Neutrophil (primary cell): Measurements from ENCODE around the gene FAF1.

Experiments used
- H3K27ac ChIP-seq: fragments of 200-600 bp; sonication (generic); 2 replicates; pipeline ENCODE4 v1.5.1; 2016; ENCODE audit warnings: mild to moderate bottlenecking, moderate library complexity
- H3K27me3 ChIP-seq: fragments of 200-600 bp; sonication (generic); 2 replicates; pipeline ENCODE4 v1.6.0; 2016; ENCODE audit warnings: mild to moderate bottlenecking
- H3K36me3 ChIP-seq: fragments of 200-600 bp; sonication (generic); 2 replicates; pipeline ENCODE4 v1.5.1; 2017
- H3K4me1 ChIP-seq, 2 experiments: fragments of 200-600 bp in 1 of 2; sonication (generic) in 1 of 2; 1 replicate in 1 of 2; 2 replicates in 1 of 2; pipeline versions ENCODE4 v1.5.1 to v1.6.1; 2013 to 2016; ENCODE audit warnings: low read depth in 1 of 2, low read length in 1 of 2, mild to moderate bottlenecking in 1 of 2, moderate library complexity in 1 of 2; ENCODE audit not compliant: control insufficient read depth in 1 of 2, insufficient read depth in 1 of 2
- H3K4me3 ChIP-seq, 2 experiments: fragments of 200-600 bp in 1 of 2; sonication (generic) in 1 of 2; 1 replicate in 1 of 2; 2 replicates in 1 of 2; pipeline ENCODE4 v1.5.1; 2013 to 2016; ENCODE audit warnings: low read depth in 1 of 2, low read length in 1 of 2, mild to moderate bottlenecking in 1 of 2, moderate library complexity in 1 of 2
- H3K9me3 ChIP-seq: fragments of 200-600 bp; sonication (generic); 2 replicates; pipeline ENCODE4 v1.5.1; 2016
- TF ChIP-seq, protein P1 (sequence below): fragments of 200-600 bp; sonication (generic); IDR thresholded peaks from 2 replicates; pipeline ENCODE4 v1.5.1; 2016; ENCODE audit warnings: antibody characterized with exemption

FAF1 gene

DNA sequence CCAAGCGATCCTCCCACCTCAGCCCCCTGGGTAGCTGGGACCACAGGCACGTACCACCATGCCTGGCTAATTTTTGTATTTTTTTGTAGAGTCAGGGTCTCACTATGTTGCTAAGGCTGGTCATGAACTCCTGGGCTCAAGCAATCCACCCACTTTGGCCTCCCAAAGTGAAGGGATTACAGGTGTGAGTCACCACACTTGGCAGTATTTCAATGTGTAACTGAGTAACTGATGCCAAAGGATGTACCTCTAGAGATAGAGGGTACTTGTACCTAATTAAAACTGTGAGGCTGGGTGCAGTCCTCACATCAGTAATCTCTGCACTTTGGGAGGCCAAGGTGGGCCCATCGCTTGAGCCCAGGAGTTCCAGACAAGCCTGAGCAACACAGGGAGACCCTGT, 278.1 kb downstream of the FAF1 start:
- TF ChIP-seq, protein P1, sequence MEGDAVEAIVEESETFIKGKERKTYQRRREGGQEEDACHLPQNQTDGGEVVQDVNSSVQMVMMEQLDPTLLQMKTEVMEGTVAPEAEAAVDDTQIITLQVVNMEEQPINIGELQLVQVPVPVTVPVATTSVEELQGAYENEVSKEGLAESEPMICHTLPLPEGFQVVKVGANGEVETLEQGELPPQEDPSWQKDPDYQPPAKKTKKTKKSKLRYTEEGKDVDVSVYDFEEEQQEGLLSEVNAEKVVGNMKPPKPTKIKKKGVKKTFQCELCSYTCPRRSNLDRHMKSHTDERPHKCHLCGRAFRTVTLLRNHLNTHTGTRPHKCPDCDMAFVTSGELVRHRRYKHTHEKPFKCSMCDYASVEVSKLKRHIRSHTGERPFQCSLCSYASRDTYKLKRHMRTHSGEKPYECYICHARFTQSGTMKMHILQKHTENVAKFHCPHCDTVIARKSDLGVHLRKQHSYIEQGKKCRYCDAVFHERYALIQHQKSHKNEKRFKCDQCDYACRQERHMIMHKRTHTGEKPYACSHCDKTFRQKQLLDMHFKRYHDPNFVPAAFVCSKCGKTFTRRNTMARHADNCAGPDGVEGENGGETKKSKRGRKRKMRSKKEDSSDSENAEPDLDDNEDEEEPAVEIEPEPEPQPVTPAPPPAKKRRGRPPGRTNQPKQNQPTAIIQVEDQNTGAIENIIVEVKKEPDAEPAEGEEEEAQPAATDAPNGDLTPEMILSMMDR = no peak
- H3K27ac ChIP-seq = no peak overlapping the region
- no peaks in the 10 kb centered on the region for H3K36me3 ChIP-seq
- no peaks in the 10 kb centered on the region for H3K4me1 ChIP-seq
- no peaks in the 10 kb centered on the region for H3K27me3 ChIP-seq
- H3K4me3 ChIP-seq = no peak overlapping the region
- no peaks in the 10 kb centered on the region for H3K9me3 ChIP-seq

DNA sequence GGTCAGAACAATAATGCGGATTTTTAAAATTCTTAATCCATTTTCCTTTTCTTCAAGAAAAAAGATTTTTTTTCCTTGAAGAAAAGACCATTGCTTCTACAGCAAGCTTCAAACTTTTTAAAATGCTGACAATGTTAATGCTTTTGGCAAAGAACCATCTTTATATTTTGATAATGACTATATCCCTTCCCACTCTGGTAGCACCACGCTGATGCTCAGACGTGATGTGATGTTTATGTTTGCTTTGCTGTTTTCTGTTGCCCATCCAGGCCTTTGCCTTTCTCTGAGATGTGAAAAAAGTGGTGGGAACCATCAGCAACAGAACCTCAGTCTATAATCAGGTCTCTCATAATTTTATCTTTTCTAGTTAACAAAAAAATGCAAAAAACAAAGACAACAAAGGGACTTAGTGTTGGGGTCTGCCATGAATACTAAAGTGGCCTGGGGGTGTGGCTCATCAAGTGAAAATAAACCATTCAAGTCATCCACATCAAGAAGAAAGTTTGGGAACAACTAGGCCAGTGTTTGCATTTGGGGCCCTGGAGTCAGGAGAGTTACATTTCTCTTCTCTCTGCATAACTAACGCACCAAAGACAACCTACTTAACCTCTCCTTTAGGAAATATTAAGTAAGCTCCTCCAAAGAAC, 292.2 kb downstream of the FAF1 start:
- Histone ChIP-seq H3K27me3 (no peaks in the 10 kb centered on the region), H3K9me3 (no peaks in the 10 kb centered on the region), H3K4me1 (no peaks in the 10 kb centered on the region), H3K36me3 (no peaks in the 10 kb centered on the region), H3K4me3 (no peak overlapping the region), H3K27ac (no peak overlapping the region)
- TF ChIP-seq, protein P1 = no peak

DNA sequence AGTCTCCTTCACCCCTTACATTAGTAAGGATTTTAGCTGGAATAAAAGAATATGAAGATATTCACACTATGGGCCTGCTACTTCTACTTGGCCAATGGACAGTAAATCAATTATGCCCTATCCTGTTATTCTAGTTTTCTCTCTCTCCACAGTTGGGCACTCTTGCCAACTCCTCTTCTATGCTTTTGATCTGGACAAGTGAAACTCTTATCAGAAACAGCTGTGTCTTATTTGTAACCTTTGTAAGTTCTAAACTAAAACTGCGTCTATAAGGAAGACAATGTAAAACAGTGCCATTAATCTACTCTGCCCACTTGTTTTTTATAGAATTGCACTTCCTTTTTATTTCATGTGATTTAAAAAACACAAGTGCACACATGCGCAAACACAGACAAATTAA, 292.8 kb downstream of the FAF1 start:
- Histone ChIP-seq H3K4me1 (no peaks in the 10 kb centered on the region), H3K27ac (no peak overlapping the region)
- TF ChIP-seq, protein P1 = no peak

DNA sequence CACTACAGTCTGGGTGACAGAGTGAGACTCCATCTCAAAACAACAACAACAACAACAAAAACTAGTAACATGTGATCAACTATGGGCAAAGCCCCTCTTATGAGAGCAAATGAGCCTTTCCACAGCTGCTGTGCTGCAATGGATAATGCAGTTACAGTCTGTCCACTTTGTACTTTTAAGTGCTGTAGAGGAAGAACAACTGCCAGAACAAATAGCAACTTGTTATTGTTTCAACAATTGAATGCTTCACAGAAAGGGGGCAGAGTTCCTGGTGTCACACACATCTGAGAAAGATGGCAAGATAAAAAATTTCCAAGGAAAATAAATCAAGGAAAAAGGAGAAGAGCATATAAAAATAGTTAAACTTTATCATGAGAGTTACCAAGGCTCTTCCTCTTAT, 293.2 kb downstream of the FAF1 start:
- Histone ChIP-seq H3K4me3 (no peak overlapping the region), H3K27ac (no peak overlapping the region)

More for the DNA sequence above, 292.8 kb downstream of the FAF1 start:
- Histone ChIP-seq H3K9me3 (no peaks in the 10 kb centered on the region), H3K27me3 (no peaks in the 10 kb centered on the region), H3K4me3 (no peak overlapping the region), H3K36me3 (no peaks in the 10 kb centered on the region)

DNA sequence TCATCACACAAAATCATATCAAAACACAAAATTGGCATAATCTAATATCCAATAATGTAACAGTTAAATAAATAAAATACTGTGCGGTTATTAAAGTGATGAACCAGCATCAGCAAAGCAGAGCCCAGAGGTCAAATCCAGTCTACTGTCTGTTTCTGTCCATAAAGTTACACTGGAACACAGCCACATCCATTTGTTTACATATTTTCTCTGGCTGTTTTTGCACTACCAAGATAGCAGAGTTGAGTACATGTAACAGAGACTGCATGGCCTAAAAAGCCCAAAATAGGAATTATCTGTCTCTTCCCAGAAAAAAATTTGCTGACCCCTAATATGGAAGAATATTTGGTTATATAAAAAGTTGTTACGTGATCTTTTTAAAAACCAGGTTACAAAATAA, 294.7 kb downstream of the FAF1 start:
- Histone ChIP-seq H3K27me3 (no peaks in the 10 kb centered on the region), H3K36me3 (no peaks in the 10 kb centered on the region), H3K9me3 (no peaks in the 10 kb centered on the region), H3K4me3 (no peak overlapping the region), H3K27ac (no peak overlapping the region), H3K4me1 (no peaks in the 10 kb centered on the region)
- TF ChIP-seq, protein P1 = no peak

More for the DNA sequence above, 293.2 kb downstream of the FAF1 start:
- Histone ChIP-seq H3K27me3 (no peaks in the 10 kb centered on the region), H3K36me3 (no peaks in the 10 kb centered on the region), H3K9me3 (no peaks in the 10 kb centered on the region), H3K4me1 (no peaks in the 10 kb centered on the region)
- TF ChIP-seq, protein P1 = no peak
